HEK293 (cell line): Measurements from ENCODE around the gene CDH23.
A peak's percentile ranks its signal among the peaks of the same experiment; 100 is the strongest.

ENCODE experiments used
- GLI4 ChIP-seq: fragments of 450-650 bp; formaldehyde crosslinking; IDR thresholded peaks from 2 replicates; pipeline ENCODE4 v1.5.1; 2016; ENCODE audit warnings: missing biosample characterization, missing genetic modification characterization
- KLF7 ChIP-seq: fragments of 450-650 bp; formaldehyde crosslinking; IDR thresholded peaks from 2 replicates; pipeline ENCODE4 v1.5.1; 2016; ENCODE audit warnings: missing biosample characterization, missing genetic modification characterization, borderline replicate concordance
- KLF9 ChIP-seq: fragments of 450-650 bp; formaldehyde crosslinking; IDR thresholded peaks from 2 replicates; pipeline ENCODE4 v1.5.1; 2016; ENCODE audit warnings: missing biosample characterization, missing genetic modification characterization, low read depth
- MZF1 ChIP-seq: fragments of 450-650 bp; formaldehyde crosslinking; IDR thresholded peaks from 2 replicates; pipeline ENCODE4 v1.5.1; 2017; ENCODE audit warnings: missing biosample characterization, missing genetic modification characterization, borderline replicate concordance
- PRDM10 ChIP-seq: fragments of 450-650 bp; formaldehyde crosslinking; IDR thresholded peaks from 2 replicates; pipeline ENCODE4 v1.5.1; 2016; ENCODE audit warnings: missing biosample characterization, missing genetic modification characterization
- SP7 ChIP-seq: fragments of 450-650 bp; formaldehyde crosslinking; IDR thresholded peaks from 2 replicates; pipeline ENCODE4 v1.5.1; 2016; ENCODE audit warnings: missing biosample characterization, missing genetic modification characterization
- ZBTB10 ChIP-seq: fragments of 450-650 bp; formaldehyde crosslinking; IDR thresholded peaks from 2 replicates; pipeline ENCODE4 v1.5.1; 2016; ENCODE audit warnings: missing biosample characterization, missing genetic modification characterization
- ZBTB6 ChIP-seq: fragments of 450-650 bp; formaldehyde crosslinking; IDR thresholded peaks from 2 replicates; pipeline ENCODE4 v1.5.1; 2017; ENCODE audit warnings: missing biosample characterization, missing genetic modification characterization
- ZNF133 ChIP-seq: fragments of 450-650 bp; formaldehyde crosslinking; IDR thresholded peaks from 2 replicates; pipeline ENCODE4 v1.5.1; 2016; ENCODE audit warnings: missing biosample characterization, missing genetic modification characterization
- ZNF239 ChIP-seq: fragments of 450-650 bp; formaldehyde crosslinking; IDR thresholded peaks from 2 replicates; pipeline ENCODE4 v1.5.1; 2016; ENCODE audit warnings: missing biosample characterization, missing genetic modification characterization
- ZNF248 ChIP-seq: fragments of 450-650 bp; formaldehyde crosslinking; IDR thresholded peaks from 2 replicates; pipeline ENCODE4 v1.5.1; 2017; ENCODE audit warnings: missing biosample characterization, missing genetic modification characterization
- ZNF26 ChIP-seq: fragments of 450-650 bp; formaldehyde crosslinking; IDR thresholded peaks from 2 replicates; pipeline ENCODE4 v1.5.1; 2016; ENCODE audit warnings: missing biosample characterization, missing genetic modification characterization
- ZNF274 ChIP-seq, 2 experiments: fragments of 200-500 bp in 1 of 2; fragments of 450-650 bp in 1 of 2; sonication (Bioruptor generic) in 1 of 2; formaldehyde crosslinking in 1 of 2; IDR thresholded peaks; 2 replicates each; pipeline versions ENCODE4 v1.5.1 to v1.6.1; 2014 to 2016; ENCODE audit warnings: borderline replicate concordance in 1 of 2, inconsistent platforms in 1 of 2, low read length in 1 of 2, missing biosample characterization in 1 of 2, missing genetic modification characterization in 1 of 2
- ZNF280C ChIP-seq: fragments of 450-650 bp; formaldehyde crosslinking; IDR thresholded peaks from 2 replicates; pipeline ENCODE4 v1.5.1; 2016; ENCODE audit warnings: missing biosample characterization, missing genetic modification characterization
- ZNF302 ChIP-seq: fragments of 450-650 bp; formaldehyde crosslinking; IDR thresholded peaks from 2 replicates; pipeline ENCODE4 v1.5.1; 2016; ENCODE audit warnings: missing biosample characterization, missing genetic modification characterization, low read depth
- ZNF341 ChIP-seq: fragments of 450-650 bp; formaldehyde crosslinking; IDR thresholded peaks from 2 replicates; pipeline ENCODE4; 2016; ENCODE audit warnings: low read depth, missing biosample characterization, missing genetic modification characterization
- ZNF362 ChIP-seq: fragments of 450-650 bp; formaldehyde crosslinking; IDR thresholded peaks from 2 replicates; pipeline ENCODE4 v1.5.1; 2016; ENCODE audit warnings: missing biosample characterization, missing genetic modification characterization
- ZNF366 ChIP-seq: fragments of 450-650 bp; formaldehyde crosslinking; conservative IDR thresholded peaks from 2 replicates; pipeline ENCODE4 v1.5.1; 2016; ENCODE audit warnings: missing biosample characterization, missing genetic modification characterization
- ZNF473 ChIP-seq: fragments of 450-650 bp; formaldehyde crosslinking; IDR thresholded peaks from 2 replicates; pipeline ENCODE4 v1.5.1; 2017; ENCODE audit warnings: missing biosample characterization, missing genetic modification characterization
- ZNF580 ChIP-seq: fragments of 450-650 bp; formaldehyde crosslinking; IDR thresholded peaks from 2 replicates; pipeline ENCODE4 v1.5.1; 2016; ENCODE audit warnings: missing biosample characterization, missing genetic modification characterization
- ZNF645 ChIP-seq: fragments of 450-650 bp; formaldehyde crosslinking; IDR thresholded peaks from 2 replicates; pipeline ENCODE4; 2016; ENCODE audit warnings: missing biosample characterization, missing genetic modification characterization
- ZNF658 ChIP-seq: fragments of 450-650 bp; formaldehyde crosslinking; IDR thresholded peaks from 2 replicates; pipeline ENCODE4; 2016; ENCODE audit warnings: missing biosample characterization, missing genetic modification characterization
- ZNF664 ChIP-seq: fragments of 450-650 bp; formaldehyde crosslinking; IDR thresholded peaks from 2 replicates; pipeline ENCODE4 v1.5.1; 2016; ENCODE audit warnings: missing biosample characterization, missing genetic modification characterization
- ZNF777 ChIP-seq: fragments of 450-650 bp; formaldehyde crosslinking; IDR thresholded peaks from 2 replicates; pipeline ENCODE4 v1.5.1; 2017; ENCODE audit warnings: missing biosample characterization, missing genetic modification characterization, borderline replicate concordance
- ZSCAN23 ChIP-seq: fragments of 450-650 bp; formaldehyde crosslinking; IDR thresholded peaks from 2 replicates; pipeline ENCODE4 v1.5.1; 2016; ENCODE audit warnings: missing biosample characterization, missing genetic modification characterization

CDH23 gene

GRCh38 chr10:71773221-71773971 lies 376.7 kb downstream of the CDH23 start, which contains the start of gene VSIR (continued):
- no peak for TF ChIP-seq ZNF280C
- no peak for TF ChIP-seq PRDM10
- TF ChIP-seq ZSCAN23 (tag by site-specific recombination): no peak
- no peak for TF ChIP-seq ZNF580
- no peak for TF ChIP-seq SP7 (tag by site-specific recombination)
- no peak for TF ChIP-seq MZF1 (tag by site-specific recombination)
- peak; percentile 60 for TF ChIP-seq KLF9 (tag by site-specific recombination)
- no peak for TF ChIP-seq ZNF248 (tag by site-specific recombination)
- TF ChIP-seq ZNF274 (IDR thresholded peaks at IDR 0.05; ENCODE audit: low read length): no peak
- no peak for TF ChIP-seq ZNF274 (tag by site-specific recombination; IDR thresholded peaks at IDR 0.05; ENCODE audit: borderline replicate concordance)
- no peak for TF ChIP-seq KLF7 (tag by site-specific recombination)
- TF ChIP-seq ZNF658: no peak
- TF ChIP-seq ZNF664: no peak
- TF ChIP-seq ZBTB6 (tag by site-specific recombination): peak; percentile 77; the same call in 1 of the 2 replicates
- no peak for TF ChIP-seq ZNF362 (tag by site-specific recombination)
- no peak for TF ChIP-seq ZNF302 (tag by site-specific recombination)
- TF ChIP-seq ZBTB10: no peak
- no peak for TF ChIP-seq ZNF777 (tag by site-specific recombination)
- TF ChIP-seq ZNF473: no peak
- TF ChIP-seq ZNF366: no peak
- TF ChIP-seq ZNF133: no peak
- no peak for TF ChIP-seq GLI4 (tag by site-specific recombination)
- no peak for TF ChIP-seq ZNF239
- 0 out of 2 replicates have a peak, but pooled peaks have one; percentile 6 for TF ChIP-seq ZNF341 (tag by site-specific recombination)
- no peak for TF ChIP-seq ZNF26
- TF ChIP-seq ZNF645 (tag by site-specific recombination): no peak
